ENCODE measurements around the gene DCLRE1A. TPM values are rescaled to one million over a fixed set of nuclear protein-coding genes. Genes with fewer than 3 reads are reported as not detected.

Gene DCLRE1A
- total RNA-seq (2022; extraction: Qiagen RNA extraction), result 8.6 to 10.2 TPM (median 9.6 TPM) in 5 replicates

DNA sequence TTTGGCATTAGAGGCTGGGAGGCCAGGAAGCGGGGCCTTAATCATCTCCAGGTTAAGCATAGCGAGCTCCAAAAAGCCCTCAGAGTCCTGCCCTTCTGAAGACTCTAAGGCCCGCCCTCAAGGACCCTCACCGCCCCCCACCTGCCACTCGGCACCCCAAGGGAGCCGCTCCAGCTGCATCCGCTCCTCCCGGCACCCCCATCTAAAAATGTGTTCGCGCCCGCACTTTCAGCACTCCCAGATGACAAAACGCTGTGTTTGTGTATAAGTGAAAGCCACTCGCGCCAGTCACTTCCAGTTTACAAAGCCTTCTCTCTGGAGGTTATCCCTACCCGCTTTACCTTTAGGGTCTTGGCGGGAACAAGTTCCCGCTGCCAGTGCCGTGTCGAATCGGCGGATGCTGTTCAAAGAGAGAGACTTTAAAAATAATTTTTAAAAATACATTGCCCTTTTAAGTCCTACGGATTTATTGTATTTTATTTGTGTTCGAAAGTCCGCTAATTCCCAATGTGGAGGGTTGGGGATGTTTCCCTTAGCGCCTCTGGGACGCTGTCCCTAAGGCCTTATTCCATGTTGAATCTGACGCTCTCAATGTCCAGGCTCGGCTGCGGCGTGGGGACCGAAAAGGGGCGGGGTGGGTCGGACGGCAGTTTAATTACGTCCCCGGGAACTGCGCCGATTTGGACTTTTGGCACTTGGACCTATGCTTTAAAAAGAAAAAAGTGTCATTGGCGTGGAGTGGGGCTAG is at the start of gene DCLRE1A, which contains the start of gene NHLRC2:
DCLRE1A (minus strand) TSS at position 70 of the 748 bp plus-strand sequence. CDS start 900 bp downstream, outside the sequence.
NHLRC2 (plus strand) TSS at position 649 of the 748 bp plus-strand sequence. CDS start 212 bp downstream, outside the sequence.

Other genes starting within 250 kb of the DCLRE1A start
- gene NRAP, start 190.0 kb downstream of the DCLRE1A start, total RNA-seq (2022; extraction: Qiagen RNA extraction), result not detected in 5 replicates
- gene CASP7, start 174.2 kb downstream of the DCLRE1A start, total RNA-seq (2022; extraction: Qiagen RNA extraction), result 26.6 to 33.8 TPM (median 29.3 TPM) in 5 replicates
- gene PLEKHS1, start 102.4 kb downstream of the DCLRE1A start, total RNA-seq (2022; extraction: Qiagen RNA extraction), result 0.04 to 0.06 TPM (median 0.05 TPM) in 3 of 5 replicates, not detected in the others
- gene NHLRC2, start 579 bp upstream of the DCLRE1A start, total RNA-seq (2022; extraction: Qiagen RNA extraction), result 5.1 to 8.0 TPM (median 7.0 TPM) in 5 replicates
- gene ADRB1, start 189.8 kb upstream of the DCLRE1A start, total RNA-seq (2022; extraction: Qiagen RNA extraction), result 0.75 to 1.4 TPM (median 1.2 TPM) in 5 replicates

Measured in A549 treated with Mapracorat at 1 μM for 4 hours (cell line).